Tibial nerve (tissue), 3 donors: Measurements from ENCODE around the gene MAPK4.

Experiments used
- EP300 ChIP-seq, 2 donors: sonication (generic); formaldehyde crosslinking; IDR thresholded peaks; one replicate each; pipeline ENCODE4 v1.6.1; 2017; ENCODE audit warnings: antibody characterized with exemption in 2 of 2, mild to moderate bottlenecking in 1 of 2
- POLR2A ChIP-seq, 2 donors: fragments of 450-650 bp; IDR thresholded peaks; one replicate each; pipeline ENCODE4 v1.6.1; 2017; ENCODE audit warnings: antibody characterized with exemption in 2 of 2, mild to moderate bottlenecking in 2 of 2, moderate library complexity in 2 of 2

- TF ChIP-seq POLR2A (IDR thresholded peaks at IDR 0.05) = no peak
- TF ChIP-seq EP300 (IDR thresholded peaks at IDR 0.05) = no peak
These were observed at the start of gene MAPK4 for GRCh38 chr18:50559752-50560680.
